OCI-LY1 (cell line): ENCODE results near the gene LRIG1.

Source experiments
- H2AFZ ChIP-seq: fragments of 200-600 bp; sonication (generic), shearing (Covaris generic); 2 replicates; pipeline ENCODE4 v1.6.0; 2014; ENCODE audit warnings: antibody characterized with exemption, mild to moderate bottlenecking, low read length
- H3F3A ChIP-seq: fragments of 200-600 bp; sonication (generic), shearing (Covaris generic); 2 replicates; pipeline ENCODE4 v1.6.0; 2014; ENCODE audit warnings: mild to moderate bottlenecking, antibody characterized with exemption, low read length, moderate library complexity; ENCODE audit not compliant: insufficient read depth
- H3K27ac ChIP-seq: fragments of 200-600 bp; sonication (generic); 2 replicates; pipeline ENCODE4 v1.5.1; 2014; ENCODE audit warnings: low read length, mixed run types, mild to moderate bottlenecking, low read depth; ENCODE audit not compliant: poor library complexity, severe bottlenecking
- H3K27me3 ChIP-seq: fragments of 200-600 bp; sonication (generic); 2 replicates; pipeline ENCODE4 v1.6.0; 2014; ENCODE audit warnings: antibody characterized with exemption, mild to moderate bottlenecking, low read length, moderate library complexity; ENCODE audit not compliant: insufficient read depth
- H3K36me3 ChIP-seq: fragments of 200-600 bp; sonication (generic); 2 replicates; pipeline ENCODE4 v1.6.1; 2014; ENCODE audit warnings: mild to moderate bottlenecking, antibody characterized with exemption, low read length, moderate library complexity, mixed read lengths; ENCODE audit not compliant: insufficient read depth
- H3K4me1 ChIP-seq: fragments of 200-600 bp; sonication (generic); 2 replicates; pipeline ENCODE4 v1.5.1; 2014; ENCODE audit warnings: mild to moderate bottlenecking, low read length, moderate library complexity; ENCODE audit not compliant: insufficient read depth, severe bottlenecking
- H3K4me2 ChIP-seq: fragments of 200-600 bp; sonication (generic), shearing (Covaris generic); 2 replicates; pipeline ENCODE4 v1.6.1; 2014; ENCODE audit warnings: low read length
- H3K4me3 ChIP-seq: fragments of 200-600 bp; sonication (generic); 2 replicates; pipeline ENCODE4 v1.5.1; 2014; ENCODE audit warnings: low read length, low read depth, mild to moderate bottlenecking, mixed read lengths; ENCODE audit not compliant: poor library complexity, severe bottlenecking
- H3K79me2 ChIP-seq: fragments of 200-600 bp; shearing (Covaris generic); 2 replicates; pipeline ENCODE4 v1.6.1; 2016; ENCODE audit warnings: mixed run types, low read length, mixed read lengths; ENCODE audit not compliant: insufficient read depth
- H3K9ac ChIP-seq: fragments of 200-600 bp; sonication (generic), shearing (Covaris generic); 2 replicates; pipeline ENCODE4 v1.6.1; 2014; ENCODE audit warnings: mild to moderate bottlenecking, low read length, mixed read lengths
- H3K9me2 ChIP-seq: fragments of 200-600 bp; sonication (generic), shearing (Covaris generic); 2 replicates; pipeline ENCODE4 v1.6.1; 2014; ENCODE audit warnings: low read depth, mild to moderate bottlenecking, low read length, mixed read lengths
- H3K9me3 ChIP-seq: fragments of 200-600 bp; shearing (Covaris generic); 2 replicates; pipeline ENCODE4 v1.6.1; 2014; ENCODE audit warnings: low read length, mixed read lengths
- H4K20me1 ChIP-seq: fragments of 200-600 bp; sonication (generic), shearing (Covaris generic); 2 replicates; pipeline ENCODE4 v1.6.0; 2016; ENCODE audit warnings: mild to moderate bottlenecking, low read length; ENCODE audit not compliant: insufficient read depth
- EZH2 ChIP-seq: fragments of 200-600 bp; sonication (generic), shearing (Covaris generic); IDR thresholded peaks from 2 replicates; pipeline ENCODE4 v1.8.0; 2017; ENCODE audit warnings: borderline replicate concordance, mixed run types, mild to moderate bottlenecking, antibody characterized with exemption, low read length, moderate library complexity, mixed read lengths
- TF ChIP-seq, protein P1 (sequence below): fragments of 200-600 bp; sonication (generic), shearing (Covaris generic); IDR thresholded peaks from 2 replicates; pipeline ENCODE4 v1.5.1; 2017; ENCODE audit warnings: mild to moderate bottlenecking, antibody characterized with exemption, low read length, moderate library complexity, mixed read lengths

LRIG1 gene

DNA sequence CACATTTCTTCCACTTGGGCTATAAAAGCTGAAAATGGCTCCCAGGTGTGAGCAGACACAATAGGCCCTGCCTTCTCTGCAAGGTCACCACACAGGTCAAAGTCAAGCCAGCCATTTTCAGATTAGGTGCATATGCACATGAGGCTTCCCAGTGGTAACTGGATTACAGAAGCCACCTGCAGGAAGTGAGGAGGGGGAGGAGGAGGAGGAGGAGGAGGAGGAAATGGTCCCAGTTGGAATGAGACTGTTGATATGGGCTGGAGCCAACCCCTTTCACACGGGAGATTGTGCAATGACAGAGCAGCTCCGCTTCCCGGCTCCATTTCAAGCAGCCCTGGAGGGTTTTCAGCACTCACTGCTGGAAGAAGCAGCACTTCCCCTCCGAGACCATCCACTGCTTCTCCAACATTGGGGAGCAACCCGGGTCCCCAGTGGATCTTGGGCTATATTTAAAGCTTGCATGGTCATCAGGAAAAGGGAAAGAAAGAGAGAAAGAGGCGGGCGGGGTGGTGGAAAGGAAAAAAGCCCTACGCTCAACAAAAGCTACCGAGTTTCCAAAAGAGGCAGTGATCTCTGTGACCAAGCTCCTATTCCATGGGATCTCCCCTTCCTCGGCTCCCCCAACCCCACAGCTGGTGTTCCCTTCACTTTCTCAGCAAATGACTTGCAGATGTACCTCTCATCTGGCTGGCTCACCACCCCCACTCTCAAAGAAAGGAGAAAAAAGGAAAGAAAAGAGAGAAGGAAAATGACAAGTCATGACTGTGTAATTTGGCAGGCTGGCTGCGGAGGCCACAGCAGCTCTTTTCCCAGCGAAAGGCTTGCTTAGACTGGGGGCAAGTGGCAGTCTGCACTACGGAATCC is 58.3 kb downstream of the LRIG1 start:
- no peaks in the 10 kb centered on the region for H3K9me3 ChIP-seq
- no peaks in the 10 kb centered on the region for H3K79me2 ChIP-seq
- no peaks in the 10 kb centered on the region for H3K9me2 ChIP-seq
- no peak overlapping the region for H2AFZ ChIP-seq
- H3K27me3 ChIP-seq, result no peaks in the 10 kb centered on the region
- H3K4me2 ChIP-seq, result no peak overlapping the region
- no peak overlapping the region for H3K27ac ChIP-seq
- H3K36me3 ChIP-seq, result no peaks in the 10 kb centered on the region
- H4K20me1 ChIP-seq, result no peaks in the 10 kb centered on the region
- no peak overlapping the region for H3K9ac ChIP-seq
- no peaks in the 10 kb centered on the region for H3F3A ChIP-seq
- TF ChIP-seq, protein P1, sequence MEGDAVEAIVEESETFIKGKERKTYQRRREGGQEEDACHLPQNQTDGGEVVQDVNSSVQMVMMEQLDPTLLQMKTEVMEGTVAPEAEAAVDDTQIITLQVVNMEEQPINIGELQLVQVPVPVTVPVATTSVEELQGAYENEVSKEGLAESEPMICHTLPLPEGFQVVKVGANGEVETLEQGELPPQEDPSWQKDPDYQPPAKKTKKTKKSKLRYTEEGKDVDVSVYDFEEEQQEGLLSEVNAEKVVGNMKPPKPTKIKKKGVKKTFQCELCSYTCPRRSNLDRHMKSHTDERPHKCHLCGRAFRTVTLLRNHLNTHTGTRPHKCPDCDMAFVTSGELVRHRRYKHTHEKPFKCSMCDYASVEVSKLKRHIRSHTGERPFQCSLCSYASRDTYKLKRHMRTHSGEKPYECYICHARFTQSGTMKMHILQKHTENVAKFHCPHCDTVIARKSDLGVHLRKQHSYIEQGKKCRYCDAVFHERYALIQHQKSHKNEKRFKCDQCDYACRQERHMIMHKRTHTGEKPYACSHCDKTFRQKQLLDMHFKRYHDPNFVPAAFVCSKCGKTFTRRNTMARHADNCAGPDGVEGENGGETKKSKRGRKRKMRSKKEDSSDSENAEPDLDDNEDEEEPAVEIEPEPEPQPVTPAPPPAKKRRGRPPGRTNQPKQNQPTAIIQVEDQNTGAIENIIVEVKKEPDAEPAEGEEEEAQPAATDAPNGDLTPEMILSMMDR, result no peak
- TF ChIP-seq EZH2, result no peak
- no peaks in the 10 kb centered on the region for H3K4me1 ChIP-seq
- no peak overlapping the region for H3K4me3 ChIP-seq

DNA sequence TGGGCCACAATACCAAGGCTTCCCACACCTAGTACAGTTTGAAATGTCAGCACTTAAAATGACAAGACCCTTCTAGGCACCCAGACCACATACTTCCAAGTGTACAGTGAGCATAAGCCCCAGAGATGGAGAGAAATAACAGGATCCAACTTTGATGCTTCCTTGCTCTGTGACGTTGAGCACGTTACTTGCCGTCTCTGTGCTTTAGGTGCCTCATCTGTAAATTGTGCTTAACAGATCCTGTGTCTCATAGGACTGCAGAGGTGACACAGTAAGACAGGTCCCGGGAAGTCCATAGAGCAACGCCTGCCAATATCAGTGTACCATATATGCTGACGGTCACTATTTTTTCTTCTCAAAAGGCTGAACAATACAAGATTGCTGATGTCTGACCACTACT is 59.1 kb downstream of the LRIG1 start:
- Histone ChIP-seq H3K9me2 (no peaks in the 10 kb centered on the region), H3K27ac (no peak overlapping the region), H3F3A (no peaks in the 10 kb centered on the region), H3K4me2 (no peak overlapping the region), H3K9ac (no peak overlapping the region), H3K36me3 (no peaks in the 10 kb centered on the region), H2AFZ (no peak overlapping the region), H3K9me3 (no peaks in the 10 kb centered on the region), H3K27me3 (no peaks in the 10 kb centered on the region), H4K20me1 (no peaks in the 10 kb centered on the region), H3K79me2 (no peaks in the 10 kb centered on the region), H3K4me1 (no peaks in the 10 kb centered on the region), H3K4me3 (no peak overlapping the region)
- TF ChIP-seq EZH2, result no peak
- TF ChIP-seq, protein P1, result no peak

DNA sequence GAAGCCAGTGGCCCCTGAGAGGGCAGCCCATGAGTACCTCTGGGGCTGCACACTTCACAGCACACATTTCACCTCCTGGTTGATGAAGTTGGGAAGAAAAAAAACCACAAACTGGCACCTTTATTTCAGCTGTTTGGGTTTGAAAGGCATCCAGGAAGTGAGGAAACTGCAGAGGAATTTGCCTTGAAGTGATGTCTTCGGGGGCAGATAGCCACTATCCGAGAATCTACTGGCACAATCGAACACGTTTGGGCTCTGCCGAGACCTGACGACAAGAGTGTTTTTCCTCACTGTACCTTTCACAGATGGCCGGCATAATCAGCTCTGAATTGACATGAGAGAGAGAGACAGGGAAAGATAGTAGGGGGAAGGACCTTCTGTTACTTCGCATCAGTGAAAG is 59.7 kb downstream of the LRIG1 start:
- Histone ChIP-seq H3K79me2 (no peaks in the 10 kb centered on the region), H2AFZ (no peak overlapping the region), H3K9ac (no peak overlapping the region), H3F3A (no peaks in the 10 kb centered on the region), H3K27me3 (no peaks in the 10 kb centered on the region), H3K27ac (no peak overlapping the region), H4K20me1 (no peaks in the 10 kb centered on the region), H3K9me3 (no peaks in the 10 kb centered on the region), H3K4me2 (no peak overlapping the region), H3K36me3 (no peaks in the 10 kb centered on the region), H3K4me1 (no peaks in the 10 kb centered on the region), H3K9me2 (no peaks in the 10 kb centered on the region), H3K4me3 (no peak overlapping the region)
- TF ChIP-seq, protein P1, result no peak
- no peak for TF ChIP-seq EZH2
